Fibroblast of skin of right quadriceps (primary cell): Measurements from ENCODE around the gene KRTCAP2.
"Not testable (repeated sequence)": the region's sequence is repeated elsewhere in the genome, so short reads cannot be mapped to it uniquely, and the experiment has no call there.

ENCODE experiments used
- DNase-seq: peaks from one replicate; pipeline ENCODE4 v3.0.0-alpha.2; 2013

KRTCAP2 gene

GRCh38 chr1:155198547-155198906 is 25.4 kb upstream of the KRTCAP2 start:
- no peak for DNase-seq

- DNase-seq: no peak
Observed at GRCh38 chr1:155197901-155198546, 24.9 kb upstream of the KRTCAP2 start.

GRCh38 chr1:155196893-155197638 is 24.0 kb upstream of the KRTCAP2 start:
- DNase-seq: no peak

- no peak for DNase-seq
Observed at GRCh38 chr1:155196103-155196892, 23.2 kb upstream of the KRTCAP2 start.

- DNase-seq: no peak
Observed at GRCh38 chr1:155195201-155196102, 22.3 kb upstream of the KRTCAP2 start.

- not testable (repeated sequence) for DNase-seq
Observed at GRCh38 chr1:155193991-155194240, 20.8 kb upstream of the KRTCAP2 start.

GRCh38 chr1:155193275-155193990 is 20.3 kb upstream of the KRTCAP2 start:
- DNase-seq: peak; percentile 91

- DNase-seq: no peak
Observed at GRCh38 chr1:155192346-155193274, 19.5 kb upstream of the KRTCAP2 start.

- DNase-seq: no peak
Observed at GRCh38 chr1:155191904-155192303, 18.8 kb upstream of the KRTCAP2 start.

- not testable (repeated sequence) for DNase-seq
Observed at GRCh38 chr1:155189926-155190325, 16.8 kb upstream of the KRTCAP2 start.

- no peak for DNase-seq
Observed at GRCh38 chr1:155188268-155188667, 15.2 kb upstream of the KRTCAP2 start.

- DNase-seq: no peak
Observed at GRCh38 chr1:155187456-155187891, 14.4 kb upstream of the KRTCAP2 start.

GRCh38 chr1:155186794-155187455 is 13.8 kb upstream of the KRTCAP2 start:
- DNase-seq: no peak

- DNase-seq: no peak
Observed at GRCh38 chr1:155186067-155186793, 13.1 kb upstream of the KRTCAP2 start.

GRCh38 chr1:155185783-155186066 is 12.6 kb upstream of the KRTCAP2 start:
- no peak for DNase-seq

GRCh38 chr1:155184835-155185782 is 12.0 kb upstream of the KRTCAP2 start:
- DNase-seq: no peak

GRCh38 chr1:155184351-155184811 is 11.3 kb upstream of the KRTCAP2 start:
- DNase-seq: no peak

- DNase-seq: no peak
Observed at GRCh38 chr1:155183775-155184221, 10.7 kb upstream of the KRTCAP2 start.
